Body of pancreas (tissue), 4 donors: ENCODE data around the gene DYSF. TPM values are rescaled to one million over a fixed set of nuclear protein-coding genes. Genes with fewer than 3 reads are reported as not detected.

Experiments
- ATAC-seq: fragments of 150-250 bp; one replicate; pipeline ENCODE4 v1.9.1; 2016
- DNase-seq, 4 donors: peaks; one replicate each; pipeline ENCODE4 v3.0.0-alpha.2; 2019
- H3K27ac ChIP-seq, 4 donors: fragments of 200-600 bp; sonication (generic); 1 replicate in 3 of 4; 2 replicates in 1 of 4; pipeline versions ENCODE4 v1.5.1 to v1.6.1; 2016 to 2019; ENCODE audit warnings: mild to moderate bottlenecking in 1 of 4, mixed read lengths in 1 of 4, moderate library complexity in 1 of 4
- H3K27me3 ChIP-seq, 2 donors: fragments of 200-600 bp; sonication (generic); one replicate each; pipeline ENCODE4 v1.6.0; 2016; ENCODE audit warnings: mild to moderate bottlenecking in 1 of 2
- H3K36me3 ChIP-seq, 2 donors: fragments of 200-600 bp; sonication (generic); replicated peaks in 1 of 2; 2 replicates each; pipeline ENCODE4 v1.5.1; 2016; ENCODE audit warnings: low read depth in 2 of 2; ENCODE audit not compliant: insufficient read depth in 1 of 2
- H3K4me1 ChIP-seq: fragments of 200-600 bp; sonication (generic); one replicate; pipeline ENCODE4 v1.6.0; 2016
- H3K4me3 ChIP-seq, 2 donors: fragments of 200-600 bp; sonication (generic); 1 replicate in 1 of 2; 2 replicates in 1 of 2; pipeline ENCODE4 v1.5.1; 2016 to 2019
- H3K9me3 ChIP-seq, 3 donors: fragments of 200-600 bp; sonication (generic); 1 replicate in 2 of 3; 2 replicates in 1 of 3; pipeline ENCODE4 v1.5.1; 2016
- POLR2A ChIP-seq, 3 donors: fragments of 450-650 bp; IDR thresholded peaks; one replicate each; pipeline ENCODE4 v1.6.1; 2016; ENCODE audit warnings: antibody characterized with exemption in 3 of 3, mild to moderate bottlenecking in 2 of 3
- WGBS, 2 donors: methylation state at CpG; one replicate each; pipeline ENCODE4 v1.1.5; 2017; 5-methylcytosine and 5-hydroxymethylcytosine counted together
- intact Hi-C: fragments of 100-400 bp; cut with DNase I; formaldehyde crosslinking; loops from one replicate; pipeline ENCODE4 v1.15.1; 2023
- total RNA-seq, 2 donors: library from RNA; depleted of rRNA; stranded (reverse); fragments of >200 nt; gene quantifications; one replicate each; pipeline ENCODE4 v1.1.0, GENCODE V29; 2016
- TF ChIP-seq, protein P1 (sequence below), 7 experiments: fragments of 450-650 bp in 4 of 7; fragments of 200-600 bp in 3 of 7; sonication (generic) in 3 of 7; IDR thresholded peaks; one replicate each; pipeline ENCODE4 v1.5.1; 2016 to 2019; ENCODE audit warnings: antibody characterized with exemption in 7 of 7

DYSF gene
- total RNA-seq, 2 donors from 2014 or later, result 3.1 to 10.9 TPM

DNA sequence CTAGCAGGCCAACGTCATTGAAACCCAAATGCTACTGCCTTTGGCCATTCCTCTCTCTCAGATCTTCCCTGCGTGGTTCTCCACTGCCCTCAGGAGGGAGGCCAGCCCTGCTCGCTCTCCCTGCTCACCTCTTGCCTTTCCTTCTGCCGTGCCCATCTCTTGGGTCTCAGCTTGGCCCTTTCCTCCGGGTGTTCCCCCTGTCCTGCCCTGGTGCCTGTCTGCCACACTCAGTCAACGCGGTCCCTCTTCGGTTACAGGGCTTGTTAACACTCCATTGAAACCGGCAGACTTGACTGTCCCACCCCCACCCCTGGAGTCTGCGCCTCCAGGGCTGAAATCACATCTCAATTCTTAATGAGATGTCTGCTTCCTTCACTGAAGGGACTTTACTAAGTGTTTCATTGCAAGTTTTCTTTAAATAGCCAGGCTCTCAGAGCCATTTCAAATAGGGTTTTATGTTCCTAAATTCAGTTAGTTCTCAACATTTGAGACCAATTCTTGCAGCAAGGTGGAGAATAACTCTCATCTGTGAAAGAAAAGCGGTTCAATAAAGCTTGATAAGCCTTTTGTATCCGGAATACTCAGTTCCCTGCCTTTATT, 237.6 kb downstream of the DYSF start:
- Histone ChIP-seq H3K36me3 (no peaks in the 10 kb centered on the region), H3K4me3 (no peak overlapping the region), H3K27me3 (no peaks in the 10 kb centered on the region), H3K9me3 (no peaks in the 10 kb centered on the region), H3K27ac (no peak overlapping the region), H3K4me1 (no peaks in the 10 kb centered on the region)
- WGBS, 2 donors, result 59 to 74% methylated on average over 12 of the region's 12 CpGs
- ATAC-seq (no peak), DNase-seq (no peak)
- TF ChIP-seq, protein P1, sequence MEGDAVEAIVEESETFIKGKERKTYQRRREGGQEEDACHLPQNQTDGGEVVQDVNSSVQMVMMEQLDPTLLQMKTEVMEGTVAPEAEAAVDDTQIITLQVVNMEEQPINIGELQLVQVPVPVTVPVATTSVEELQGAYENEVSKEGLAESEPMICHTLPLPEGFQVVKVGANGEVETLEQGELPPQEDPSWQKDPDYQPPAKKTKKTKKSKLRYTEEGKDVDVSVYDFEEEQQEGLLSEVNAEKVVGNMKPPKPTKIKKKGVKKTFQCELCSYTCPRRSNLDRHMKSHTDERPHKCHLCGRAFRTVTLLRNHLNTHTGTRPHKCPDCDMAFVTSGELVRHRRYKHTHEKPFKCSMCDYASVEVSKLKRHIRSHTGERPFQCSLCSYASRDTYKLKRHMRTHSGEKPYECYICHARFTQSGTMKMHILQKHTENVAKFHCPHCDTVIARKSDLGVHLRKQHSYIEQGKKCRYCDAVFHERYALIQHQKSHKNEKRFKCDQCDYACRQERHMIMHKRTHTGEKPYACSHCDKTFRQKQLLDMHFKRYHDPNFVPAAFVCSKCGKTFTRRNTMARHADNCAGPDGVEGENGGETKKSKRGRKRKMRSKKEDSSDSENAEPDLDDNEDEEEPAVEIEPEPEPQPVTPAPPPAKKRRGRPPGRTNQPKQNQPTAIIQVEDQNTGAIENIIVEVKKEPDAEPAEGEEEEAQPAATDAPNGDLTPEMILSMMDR (IDR thresholded peaks at IDR 0.05), result no peak
- no peak for TF ChIP-seq POLR2A (IDR thresholded peaks at IDR 0.05)
- intact Hi-C loops, result no loop called here

DNA sequence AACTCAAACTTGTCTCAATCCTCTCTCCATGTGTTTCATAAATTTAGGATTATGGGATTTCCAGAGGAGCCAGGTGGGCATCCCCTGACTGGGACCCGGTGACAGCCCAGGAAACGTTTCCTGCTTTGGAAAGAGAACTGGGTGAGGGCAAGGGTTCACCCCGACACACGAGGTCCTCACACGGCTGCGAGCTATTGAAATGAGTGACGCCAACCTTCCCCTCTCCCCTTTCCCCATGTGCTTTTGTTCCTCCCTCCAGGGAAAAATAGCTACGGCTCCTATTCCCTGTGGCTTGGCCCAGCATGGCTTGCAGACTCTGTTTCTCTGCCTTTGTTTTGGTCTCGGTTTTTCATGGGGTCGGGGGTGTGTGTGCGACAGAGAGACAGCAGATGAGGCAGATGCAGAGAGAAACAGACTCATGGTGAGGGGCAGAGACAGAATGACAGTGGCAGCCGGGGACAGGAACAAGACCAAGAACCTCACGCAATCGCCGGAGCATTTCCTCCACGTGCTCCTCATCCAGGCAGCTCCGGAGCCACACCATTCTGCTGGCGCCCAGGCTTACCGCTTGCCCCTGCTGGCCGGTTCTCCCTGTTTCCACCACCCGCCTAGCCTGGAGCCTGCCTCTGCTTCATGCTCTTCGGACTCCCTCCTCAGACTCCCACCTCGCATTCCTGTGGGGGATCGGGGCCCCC, 238.5 kb downstream of the DYSF start:
- TF ChIP-seq, protein P1 (IDR thresholded peaks at IDR 0.05), result no peak
- TF ChIP-seq POLR2A (IDR thresholded peaks at IDR 0.05), result no peak
- DNase-seq, result no peak
- H3K27me3 ChIP-seq, result no peaks in the 10 kb centered on the region
- no peak overlapping the region for H3K4me3 ChIP-seq
- no peaks in the 10 kb centered on the region for H3K4me1 ChIP-seq
- ATAC-seq, result no peak
- WGBS, 2 donors, result 46 to 64% methylated on average over 24 of the region's 24 CpGs
- intact Hi-C loops, result no loop called here
- H3K27ac ChIP-seq, result no peak overlapping the region
- H3K36me3 ChIP-seq, result no peaks in the 10 kb centered on the region
- H3K9me3 ChIP-seq, result no peaks in the 10 kb centered on the region

DNA sequence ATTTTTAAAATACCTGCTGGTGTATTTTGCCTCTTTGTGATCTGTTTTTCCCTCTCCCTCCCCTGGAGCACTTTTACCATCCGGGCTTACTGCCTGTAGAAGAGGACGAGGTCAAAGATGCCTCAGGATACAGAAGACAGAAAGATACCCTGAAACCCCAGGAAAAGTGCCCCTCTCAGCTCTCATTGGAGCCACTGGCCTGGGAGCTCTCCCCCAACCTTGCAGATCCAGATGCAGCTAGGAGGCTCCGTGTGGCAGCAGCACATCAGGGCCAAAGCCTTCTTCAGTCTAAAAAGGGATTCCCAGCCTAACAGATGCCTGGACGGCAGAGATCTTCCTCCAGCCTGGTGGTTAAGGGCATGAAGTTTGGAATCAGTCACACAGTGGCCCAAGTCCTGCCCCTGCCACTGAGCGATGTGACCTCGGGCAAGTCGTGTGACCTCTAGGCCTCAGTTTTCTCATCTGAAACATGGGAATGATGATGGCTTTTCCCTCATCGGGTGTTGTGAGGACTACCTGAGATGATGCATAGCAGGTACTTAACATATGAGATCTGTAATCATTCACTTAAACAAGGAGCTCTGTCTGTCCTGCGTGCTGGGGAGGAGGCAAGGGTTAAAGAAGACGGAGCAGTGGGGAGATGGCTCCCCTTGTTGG, 239.4 kb downstream of the DYSF start:
- ATAC-seq (no peak), DNase-seq (no peak)
- Histone ChIP-seq H3K27ac (no peak overlapping the region), H3K36me3 (no peaks in the 10 kb centered on the region), H3K27me3 (no peaks in the 10 kb centered on the region), H3K4me3 (no peak overlapping the region), H3K4me1 (no peaks in the 10 kb centered on the region), H3K9me3 (no peaks in the 10 kb centered on the region)
- WGBS, 2 donors, result 75 to 87% methylated on average over 9 to 10 of the region's 10 CpGs
- intact Hi-C loops, result no loop called here
- no peak for TF ChIP-seq POLR2A (IDR thresholded peaks at IDR 0.05)
- TF ChIP-seq, protein P1 (IDR thresholded peaks at IDR 0.05), result no peak

DNA sequence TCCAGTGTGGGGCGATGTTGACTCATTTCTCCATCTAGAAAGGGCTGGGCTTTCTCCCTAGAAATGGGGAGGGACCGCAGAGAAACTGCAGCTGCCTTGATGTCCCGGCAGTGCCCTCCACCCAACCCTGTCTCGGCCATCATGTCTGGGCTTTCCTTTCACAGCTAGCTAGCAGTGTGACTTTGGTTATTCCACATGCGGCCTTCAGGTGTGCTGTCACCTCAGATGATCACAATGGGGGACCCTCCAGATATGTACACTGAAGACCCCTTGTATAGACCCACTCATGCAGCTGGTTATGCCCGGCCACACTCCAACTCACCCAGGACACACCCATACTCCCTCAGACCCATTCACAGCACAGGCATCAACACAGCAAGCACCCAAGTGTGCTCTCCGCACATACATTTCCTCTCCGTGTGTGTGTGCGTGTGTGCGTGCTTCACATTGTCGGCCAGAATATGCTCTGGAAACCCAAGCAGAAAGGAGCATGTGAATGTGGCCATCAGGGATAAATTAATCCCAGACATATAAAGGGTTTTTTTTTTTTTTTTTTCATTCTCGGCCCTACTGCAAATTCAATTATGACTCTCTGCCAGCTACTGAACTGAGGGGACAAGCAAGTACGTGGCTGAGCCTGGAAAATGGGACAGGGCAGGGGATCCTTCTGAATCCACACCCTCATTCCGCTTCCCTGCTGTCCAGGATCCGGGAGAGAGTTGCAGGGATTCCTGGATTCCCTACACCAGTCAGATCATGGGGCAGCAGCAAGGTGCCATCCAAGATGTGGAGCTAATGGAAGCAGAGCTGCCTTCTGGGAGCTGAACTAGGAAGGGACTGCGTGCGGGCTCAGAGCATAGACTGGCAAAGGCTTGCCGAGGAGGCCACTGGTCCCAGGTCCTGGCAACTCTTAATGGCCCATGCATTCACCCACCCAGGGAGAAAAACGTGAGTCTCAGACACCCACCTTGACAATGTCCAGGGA, 240.2 kb downstream of the DYSF start:
- WGBS, 2 donors, result 82 to 89% methylated on average over 18 to 19 of the region's 19 CpGs

More for the DNA sequence above, 240.2 kb downstream of the DYSF start:
- ATAC-seq (no peak), DNase-seq (no peak)
- no peak overlapping the region for H3K27ac ChIP-seq
- H3K9me3 ChIP-seq, result no peaks in the 10 kb centered on the region
- no peaks in the 10 kb centered on the region for H3K27me3 ChIP-seq
- intact Hi-C loops, result no loop called here
- no peak overlapping the region for H3K4me3 ChIP-seq
- no peaks in the 10 kb centered on the region for H3K4me1 ChIP-seq
- no peak for TF ChIP-seq POLR2A (IDR thresholded peaks at IDR 0.05)
- TF ChIP-seq, protein P1 (IDR thresholded peaks at IDR 0.05), result no peak
- H3K36me3 ChIP-seq, result no peaks in the 10 kb centered on the region
